ENCODE data around the gene PROM1.

Gene PROM1

GRCh38 chr4:16045687-16046086 is 38.1 kb downstream of the PROM1 start:
- no peaks in the 10 kb centered on the region for H3K27me3 Mint-ChIP-seq (ENCODE audit: low read depth)

GRCh38 chr4:16043642-16044498 is 40.0 kb downstream of the PROM1 start:
- no peak for TF ChIP-seq CTCF (IDR thresholded peaks at IDR 0.05; ENCODE audit: unreplicated experiment in 3 of 3)

More at GRCh38 chr4:16045687-16046086, 38.1 kb downstream of the PROM1 start:
- TF ChIP-seq CTCF (IDR thresholded peaks at IDR 0.05; ENCODE audit: unreplicated experiment in 3 of 3), result no peak
- Mint-ChIP-seq H3K9me3 (no peaks in the 10 kb centered on the region), H3K36me3 (ENCODE audit: low read depth) (no peaks in the 10 kb centered on the region), H3K27ac (peak overlapping the region; percentile 23 to 55 (median 50)), H3K4me1 (peaks cover 36% of the 10 kb centered on the region), H3K4me3 (no peak overlapping the region)

GRCh38 chr4:16039139-16039538 is 44.7 kb downstream of the PROM1 start:
- H3K4me1 Mint-ChIP-seq, result peaks cover 14% of the 10 kb centered on the region
- no peak for TF ChIP-seq CTCF (IDR thresholded peaks at IDR 0.05; ENCODE audit: unreplicated experiment in 3 of 3)
- H3K9me3 Mint-ChIP-seq, result no peaks in the 10 kb centered on the region

More at GRCh38 chr4:16043642-16044498, 40.0 kb downstream of the PROM1 start:
- peaks cover 30% of the 10 kb centered on the region for H3K4me1 Mint-ChIP-seq
- H3K4me3 Mint-ChIP-seq, result no peak overlapping the region
- no peaks in the 10 kb centered on the region for H3K9me3 Mint-ChIP-seq
- H3K27me3 Mint-ChIP-seq (ENCODE audit: low read depth), result no peaks in the 10 kb centered on the region
- peak overlapping the region; percentile 66 to 74 (median 73) for H3K27ac Mint-ChIP-seq
- no peaks in the 10 kb centered on the region for H3K36me3 Mint-ChIP-seq (ENCODE audit: low read depth)

GRCh38 chr4:16037901-16038300 is 45.9 kb downstream of the PROM1 start:
- Mint-ChIP-seq H3K4me3 (no peak overlapping the region), H3K36me3 (ENCODE audit: low read depth) (no peaks in the 10 kb centered on the region), H3K27me3 (ENCODE audit: low read depth) (no peaks in the 10 kb centered on the region), H3K4me1 (peaks cover 9% of the 10 kb centered on the region), H3K9me3 (no peaks in the 10 kb centered on the region), H3K27ac (no peak overlapping the region)
- no peak for TF ChIP-seq CTCF (IDR thresholded peaks at IDR 0.05; ENCODE audit: unreplicated experiment in 3 of 3)

More at GRCh38 chr4:16039139-16039538, 44.7 kb downstream of the PROM1 start:
- Mint-ChIP-seq H3K27ac (no peak overlapping the region), H3K27me3 (ENCODE audit: low read depth) (no peaks in the 10 kb centered on the region), H3K4me3 (no peak overlapping the region), H3K36me3 (ENCODE audit: low read depth) (no peaks in the 10 kb centered on the region)

- Mint-ChIP-seq H3K27me3 (ENCODE audit: low read depth) (no peaks in the 10 kb centered on the region), H3K9me3 (no peaks in the 10 kb centered on the region), H3K27ac (no peak overlapping the region), H3K36me3 (ENCODE audit: low read depth) (no peaks in the 10 kb centered on the region), H3K4me3 (no peak overlapping the region), H3K4me1 (peaks cover 9% of the 10 kb centered on the region)
- no peak for TF ChIP-seq CTCF (IDR thresholded peaks at IDR 0.05; ENCODE audit: unreplicated experiment in 3 of 3)
Measured at GRCh38 chr4:16035843-16036242, 48.0 kb downstream of the PROM1 start.
